SU-DHL-6 (cell line): ENCODE data around the gene SGPP1.
"Not testable (repeated sequence)": the region's sequence is repeated elsewhere in the genome, so short reads cannot be mapped to it uniquely, and the experiment has no call there.

Experiments
- H2AFZ ChIP-seq: fragments of 200-600 bp; sonication (generic); 2 replicates; pipeline ENCODE4 v1.6.1; 2014; ENCODE audit warnings: low read depth, mild to moderate bottlenecking, moderate library complexity, mixed read lengths, antibody characterized with exemption, low read length; ENCODE audit not compliant: severe bottlenecking
- H3F3A ChIP-seq: fragments of 200-600 bp; shearing (Covaris generic); 2 replicates; pipeline ENCODE4 v1.6.0; 2016; ENCODE audit warnings: antibody characterized with exemption, mild to moderate bottlenecking; ENCODE audit not compliant: insufficient read depth
- H3K27ac ChIP-seq: fragments of 200-600 bp; sonication (generic); 2 replicates; pipeline ENCODE4 v1.5.1; 2016; ENCODE audit warnings: low read depth, mild to moderate bottlenecking, low read length, moderate library complexity, mixed read lengths
- H3K27me3 ChIP-seq: fragments of 200-600 bp; sonication (generic), shearing (Covaris generic); 2 replicates; pipeline ENCODE4 v1.6.0; 2014; ENCODE audit warnings: mild to moderate bottlenecking, low read length
- H3K36me3 ChIP-seq: fragments of 200-600 bp; sonication (generic); 2 replicates; pipeline ENCODE4 v1.6.1; 2014; ENCODE audit warnings: mild to moderate bottlenecking, low read length, mixed read lengths
- H3K4me2 ChIP-seq: fragments of 300-600, 200-600 bp; shearing (Covaris generic), sonication (generic); 2 replicates; pipeline ENCODE4 v1.6.0; 2014; ENCODE audit warnings: low read length, low read depth, mild to moderate bottlenecking; ENCODE audit not compliant: poor library complexity, severe bottlenecking
- H3K4me3 ChIP-seq: fragments of 200-600 bp; sonication (generic); 2 replicates; pipeline ENCODE4 v1.5.1; 2014; ENCODE audit warnings: antibody characterized with exemption, low read length, mild to moderate bottlenecking, mixed read lengths; ENCODE audit not compliant: insufficient read depth, poor library complexity, severe bottlenecking
- H3K79me2 ChIP-seq: fragments of 200-600 bp; sonication (generic); 2 replicates; pipeline ENCODE4 v1.6.1; 2014; ENCODE audit warnings: mild to moderate bottlenecking, low read length, moderate library complexity; ENCODE audit not compliant: insufficient read depth
- H3K9ac ChIP-seq: fragments of 200-600 bp; sonication (generic); 2 replicates; pipeline ENCODE4 v1.7.0; 2014; ENCODE audit warnings: mild to moderate bottlenecking, low read length
- H3K9me2 ChIP-seq: fragments of 200-600 bp; sonication (generic); replicated peaks from 2 replicates; pipeline ENCODE4 v1.6.1; 2014; ENCODE audit warnings: low read length; ENCODE audit not compliant: insufficient read depth
- H3K9me3 ChIP-seq: fragments of 200-600 bp; sonication (generic); 2 replicates; pipeline ENCODE4 v1.6.1; 2014; ENCODE audit warnings: low read length, mixed read lengths; ENCODE audit not compliant: insufficient read depth
- H4K20me1 ChIP-seq: fragments of 200-600 bp; sonication (generic); 2 replicates; pipeline ENCODE4 v1.6.1; 2014; ENCODE audit warnings: low read depth, mild to moderate bottlenecking, antibody characterized with exemption, low read length, moderate library complexity, mixed read lengths
- CTCF ChIP-seq: fragments of 200-600 bp; sonication (generic); IDR thresholded peaks from one replicate; pipeline ENCODE4 v1.5.1; 2017; ENCODE audit warnings: antibody characterized with exemption, mild to moderate bottlenecking, low read length, moderate library complexity; ENCODE audit not compliant: insufficient read depth, poor library complexity, severe bottlenecking
- EZH2phosphoT487 ChIP-seq: fragments of 200-600 bp; sonication (generic), shearing (Covaris generic); conservative IDR thresholded peaks from 2 replicates; pipeline ENCODE4 v1.6.1; 2018; ENCODE audit warnings: mild to moderate bottlenecking, antibody characterized with exemption, low read length, moderate library complexity, mixed read lengths

SGPP1 gene

GRCh38 chr14:63638493-63638892 lies 89.4 kb downstream of the SGPP1 start:
- H3K4me2 ChIP-seq, result peak overlapping the region; percentile 77
- H4K20me1 ChIP-seq, result no peaks in the 10 kb centered on the region
- H3K9ac ChIP-seq, result no peak overlapping the region
- H3K27me3 ChIP-seq, result no peaks in the 10 kb centered on the region
- H3K36me3 ChIP-seq, result no peaks in the 10 kb centered on the region
- H3K9me3 ChIP-seq, result no peaks in the 10 kb centered on the region; the same call in 1 of the 2 replicates
- TF ChIP-seq EZH2phosphoT487, result no peak
- no peak for TF ChIP-seq CTCF
- peaks cover 72% of the 10 kb centered on the region for H3K79me2 ChIP-seq
- H3K9me2 ChIP-seq, result no peaks in the 10 kb centered on the region
- peaks cover 39% of the 10 kb centered on the region for H3F3A ChIP-seq
- 0 out of 2 replicates have a peak overlapping the region, but pooled peaks have one; percentile 9 for H3K27ac ChIP-seq
- no peak overlapping the region for H3K4me3 ChIP-seq
- H2AFZ ChIP-seq, result no peak overlapping the region

GRCh38 chr14:63636094-63636635 lies 91.7 kb downstream of the SGPP1 start:
- peaks cover 95% of the 10 kb centered on the region for H3K79me2 ChIP-seq

More at GRCh38 chr14:63636094-63636635, 91.7 kb downstream of the SGPP1 start:
- H2AFZ ChIP-seq, H3K9me2 ChIP-seq, H3K27me3 ChIP-seq, H4K20me1 ChIP-seq, H3K36me3 ChIP-seq, H3K27ac ChIP-seq, H3K4me3 ChIP-seq, H3K4me2 ChIP-seq, H3K9me3 ChIP-seq, H3K9ac ChIP-seq: not testable (repeated sequence)
- peaks cover 30% of the 10 kb centered on the region for H3F3A ChIP-seq
